ENCODE data around the gene CCDC157. TPM values are rescaled to one million over a fixed set of nuclear protein-coding genes. Genes with fewer than 3 reads are reported as not detected.
A peak's percentile ranks its signal among the peaks of the same experiment; 100 is the strongest.

CCDC157 gene
- total RNA-seq, 4 donors from 2014 or later, result 1.5 to 2.5 (median 1.6) TPM

- WGBS, result 44% methylated on average over 7 of the region's 7 CpGs
Measured at GRCh38 chr22:30309951-30310741, 46.7 kb upstream of the CCDC157 start.

GRCh38 chr22:30310881-30311771, 45.7 kb upstream of the CCDC157 start:
- H3K9me3 ChIP-seq, result no peaks in the 10 kb centered on the region
- TF ChIP-seq EP300 (IDR thresholded peaks at IDR 0.05) (no peak), CTCF (IDR thresholded peaks at IDR 0.05) (no peak), POLR2AphosphoS5 (IDR thresholded peaks at IDR 0.05) (peak; percentile 81 to 84)
- peak overlapping the region; percentile 16 to 26 (median 22) for H3K4me3 ChIP-seq
- H3K27ac ChIP-seq (replicated peaks in 1 of 4), result peak overlapping the region; percentile 86 to 93 (median 86)
- H3K27me3 ChIP-seq, result no peaks in the 10 kb centered on the region
- peak; percentile 93 for DNase-seq (ENCODE audit: extremely low spot score)
- H3K36me3 ChIP-seq, result peaks cover 0 to 6% (median 4%) of the 10 kb centered on the region in 4 donors
- 35% methylated on average over 8 of the region's 8 CpGs for WGBS
- peaks cover 90 to 100% (median 99%) of the 10 kb centered on the region in 4 donors for H3K4me1 ChIP-seq
- intact Hi-C loops (cut with DNase I), result no loop called here

More at GRCh38 chr22:30309951-30310741, 46.7 kb upstream of the CCDC157 start:
- no peak overlapping the region for H3K4me3 ChIP-seq
- peak overlapping the region; percentile 86 to 93 (median 86) for H3K27ac ChIP-seq (replicated peaks in 1 of 4)
- no peak for DNase-seq (ENCODE audit: extremely low spot score)
- intact Hi-C loops (cut with DNase I), result no loop called here
- H3K27me3 ChIP-seq, result no peaks in the 10 kb centered on the region
- TF ChIP-seq CTCF (IDR thresholded peaks at IDR 0.05) (no peak), POLR2AphosphoS5 (IDR thresholded peaks at IDR 0.05) (peak; percentile 50 to 72)
- H3K4me1 ChIP-seq, result peaks cover 92 to 100% (median 99%) of the 10 kb centered on the region in 4 donors
- peaks cover 0 to 4% (median 0%) of the 10 kb centered on the region in 4 donors for H3K36me3 ChIP-seq
- no peaks in the 10 kb centered on the region for H3K9me3 ChIP-seq

DNA sequence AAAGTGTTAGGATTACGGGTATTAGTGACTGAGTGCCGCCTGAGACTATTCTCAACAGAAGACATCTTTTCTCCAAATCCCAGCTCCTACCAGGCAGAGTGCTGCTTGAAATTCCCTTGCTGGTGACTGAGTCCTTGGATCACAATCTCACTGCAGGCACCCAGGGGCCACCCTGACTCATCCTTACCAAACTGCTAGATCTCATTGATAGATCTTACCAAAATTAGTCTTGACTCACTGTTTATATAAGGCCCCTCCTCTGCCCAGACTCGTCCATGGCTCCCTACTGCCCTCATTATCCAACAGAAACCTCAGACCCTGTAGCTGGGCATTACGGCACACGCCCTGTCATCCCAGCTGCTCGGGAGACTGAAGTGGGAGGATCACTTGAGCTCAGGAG, 44.8 kb upstream of the CCDC157 start:
- Histone ChIP-seq H3K36me3 (peaks cover 0 to 10% (median 5%) of the 10 kb centered on the region in 4 donors), H3K27me3 (no peaks in the 10 kb centered on the region), H3K4me1 (peaks cover 89 to 100% (median 99%) of the 10 kb centered on the region in 4 donors), H3K27ac (replicated peaks in 1 of 4) (peak overlapping the region; percentile 86 to 93 (median 86)), H3K9me3 (no peaks in the 10 kb centered on the region), H3K4me3 (no peak overlapping the region)
- WGBS, result 77% methylated on average over 6 of the region's 6 CpGs
- no peak for DNase-seq (ENCODE audit: extremely low spot score)
- peak in 1 of 2 donors; percentile 4 for TF ChIP-seq POLR2AphosphoS5 (IDR thresholded peaks at IDR 0.05)
- TF ChIP-seq CTCF (IDR thresholded peaks at IDR 0.05), result no peak
- TF ChIP-seq EP300 (IDR thresholded peaks at IDR 0.05), result no peak
- TF ChIP-seq POLR2A (IDR thresholded peaks at IDR 0.05; ENCODE audit: low read depth), result no peak
- intact Hi-C loops (cut with DNase I), result no loop called here

- H3K9me3 ChIP-seq, result no peaks in the 10 kb centered on the region
- TF ChIP-seq POLR2A (IDR thresholded peaks at IDR 0.05; ENCODE audit: low read depth) (no peak), CTCF (IDR thresholded peaks at IDR 0.05) (no peak), EP300 (IDR thresholded peaks at IDR 0.05) (no peak), POLR2AphosphoS5 (IDR thresholded peaks at IDR 0.05) (no peak)
- H3K27me3 ChIP-seq, result no peaks in the 10 kb centered on the region
- H3K4me1 ChIP-seq, result peaks cover 87 to 100% (median 99%) of the 10 kb centered on the region in 4 donors
- DNase-seq (ENCODE audit: extremely low spot score), result no peak
- peaks cover 0 to 15% (median 11%) of the 10 kb centered on the region in 4 donors for H3K36me3 ChIP-seq
- H3K27ac ChIP-seq (replicated peaks in 1 of 4), result peak overlapping the region; percentile 28 to 87 (median 38)
- H3K4me3 ChIP-seq, result no peak overlapping the region
- WGBS, result 80% methylated on average over 8 of the region's 8 CpGs
- intact Hi-C loops (cut with DNase I), result no loop called here
Measured at GRCh38 chr22:30313527-30314363, 43.1 kb upstream of the CCDC157 start.
